Measurements from ENCODE around the gene LSM7.

The LSM7 gene

DNA sequence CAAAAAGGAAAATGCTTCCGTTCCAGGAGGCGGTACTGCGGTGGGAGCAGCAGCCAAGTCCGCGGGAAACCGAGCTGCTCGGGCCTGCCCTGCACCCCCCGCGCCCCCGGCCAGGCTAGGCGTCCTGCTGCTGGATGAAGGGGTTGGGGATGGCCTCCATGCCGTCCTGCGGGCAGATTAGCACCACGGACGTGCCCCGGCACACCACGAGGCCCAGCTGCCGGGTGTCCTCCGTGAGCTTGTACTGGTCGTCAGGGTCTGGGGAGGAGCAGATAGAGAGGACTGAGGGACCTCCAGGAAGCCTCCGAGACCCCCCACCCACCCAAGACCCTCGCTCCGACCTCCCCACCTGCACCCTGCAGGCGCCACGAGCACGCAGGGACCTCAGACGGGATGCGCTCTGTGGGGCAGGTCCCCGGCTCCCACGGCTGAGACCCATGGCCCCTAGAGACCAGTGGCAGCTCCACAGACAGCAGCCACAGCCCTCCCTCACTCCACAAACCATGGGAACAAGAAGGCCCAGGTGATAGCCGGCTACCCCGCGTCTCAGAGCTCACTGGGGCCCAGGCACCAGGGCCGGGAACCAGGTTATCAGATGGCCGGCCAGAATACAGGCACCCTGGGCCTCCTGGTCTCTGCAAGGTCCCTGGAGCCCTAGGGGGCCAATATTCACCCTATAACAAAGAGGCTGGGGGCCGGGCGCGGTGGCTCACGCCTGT, 6.7 kb downstream of the LSM7 start:
- no peak for DNase-seq

DNA sequence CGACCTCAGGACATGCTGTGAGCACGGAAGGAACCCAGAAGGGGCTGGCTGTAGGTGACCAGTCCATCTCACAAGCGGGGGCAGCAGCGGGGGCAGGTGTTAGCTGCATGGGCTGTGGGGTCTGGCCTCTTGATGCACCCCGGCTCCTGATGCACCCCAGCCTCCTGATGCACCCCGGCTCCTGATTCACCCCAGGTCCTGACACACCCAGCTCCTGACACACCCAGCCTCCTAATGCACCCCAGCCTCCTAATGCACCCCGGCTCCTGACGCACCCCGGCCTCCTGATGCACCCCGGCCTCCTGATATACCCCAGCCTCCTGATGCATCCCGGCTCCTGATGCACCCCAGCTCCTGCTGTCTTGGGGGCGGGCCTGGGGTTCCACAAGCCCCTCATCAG, 7.4 kb downstream of the LSM7 start:
- DNase-seq = no peak

DNA sequence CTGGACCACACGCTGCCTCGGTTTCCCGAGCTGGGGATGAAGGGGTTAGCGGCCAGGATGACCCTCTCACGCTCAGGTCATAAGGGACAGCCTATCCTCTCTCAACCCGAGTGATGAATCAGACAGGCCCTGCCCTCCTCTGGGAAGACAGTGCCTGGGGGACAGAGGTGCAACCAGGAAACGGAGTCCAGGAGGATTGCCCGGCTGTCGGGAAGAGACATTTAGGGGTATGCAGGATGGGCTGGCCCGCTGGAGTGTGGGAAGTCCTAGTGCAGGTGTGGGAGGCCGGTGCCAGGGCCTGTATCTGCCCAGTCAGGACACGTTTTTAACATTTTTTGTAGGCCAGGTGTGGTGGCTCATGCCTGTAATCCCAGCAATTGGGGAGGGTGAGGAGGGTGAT, 8.3 kb downstream of the LSM7 start:
- DNase-seq = no peak

DNA sequence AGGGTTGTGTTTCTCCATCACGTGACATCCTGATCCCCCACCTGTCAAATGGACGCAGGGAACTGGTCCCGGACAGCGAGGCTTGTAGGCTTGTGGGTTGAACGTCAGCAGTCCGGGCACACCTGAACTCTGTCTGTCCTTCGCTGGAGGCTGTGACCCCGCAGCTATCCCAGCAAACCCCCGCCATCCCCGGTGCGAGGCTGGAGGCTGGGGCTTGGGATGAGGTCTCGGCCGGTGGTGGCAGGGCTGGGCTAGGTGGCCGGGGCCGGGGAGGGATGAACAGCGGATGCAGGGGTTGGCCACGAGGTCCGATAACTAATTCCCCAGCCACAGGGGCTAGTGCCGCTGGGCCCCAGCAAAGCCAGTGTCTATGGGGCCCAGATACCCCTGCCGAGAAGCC, 8.8 kb downstream of the LSM7 start:
- DNase-seq = no peak

DNA sequence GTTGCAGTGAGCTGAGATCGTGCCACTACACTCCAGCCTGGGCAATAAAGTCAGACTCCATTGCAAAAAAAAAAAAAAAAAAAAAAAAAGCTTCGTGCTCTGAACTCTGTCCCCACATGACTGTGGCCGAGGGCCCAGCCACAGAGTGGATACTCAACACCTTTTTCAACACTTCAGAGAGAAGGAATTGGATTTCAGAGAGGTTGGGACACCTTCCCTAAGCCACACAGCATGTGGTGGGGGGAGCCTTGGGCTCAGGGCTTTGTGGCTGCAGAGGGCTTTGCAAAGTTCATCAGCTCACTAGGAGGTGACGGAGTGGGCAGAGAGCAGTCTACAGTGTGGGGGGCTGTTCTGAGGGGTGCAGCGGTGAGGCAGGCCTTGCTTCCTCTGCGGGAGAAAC, 9.5 kb downstream of the LSM7 start:
- DNase-seq = no peak

DNA sequence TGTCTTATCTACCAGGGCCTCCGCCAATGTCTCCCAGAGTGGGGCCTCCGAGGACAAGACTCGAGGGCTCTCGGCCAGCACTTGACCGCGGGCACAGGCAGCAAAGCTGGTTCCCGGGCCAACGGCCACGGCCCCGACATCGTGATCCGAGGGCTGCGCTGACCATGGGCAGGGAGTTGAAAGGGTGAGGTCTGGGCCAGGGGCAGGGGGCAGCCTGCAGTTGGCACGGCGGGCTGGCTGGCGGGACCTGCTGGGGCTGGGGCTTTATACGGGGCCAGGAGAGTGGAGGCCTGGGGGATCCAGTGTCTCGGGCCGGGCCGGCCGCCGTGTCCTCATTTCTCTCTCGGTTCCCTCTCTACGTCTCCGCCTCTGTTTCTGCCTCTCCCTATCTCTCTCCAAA, 10.6 kb downstream of the LSM7 start:
- no peak for DNase-seq

DNA sequence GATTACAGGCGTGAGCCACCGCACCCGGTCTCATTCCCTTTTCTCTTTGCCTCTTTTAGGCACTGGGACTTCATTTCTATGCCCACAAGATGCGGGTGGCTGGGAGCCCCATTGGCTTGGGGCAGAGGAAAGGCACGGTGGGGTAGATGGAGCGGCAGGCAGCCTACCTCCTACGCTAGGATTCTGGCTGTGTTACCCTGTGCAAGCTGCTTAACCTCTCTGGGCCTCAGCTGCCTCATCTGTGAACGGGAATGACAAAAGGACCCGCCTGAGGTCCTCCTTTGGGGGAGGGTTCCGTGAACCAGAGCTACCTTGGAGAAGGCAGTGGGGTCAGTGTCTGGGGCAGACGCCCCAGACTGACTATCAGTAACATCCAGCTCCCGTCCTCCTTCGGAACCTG, 11.1 kb downstream of the LSM7 start:
- DNase-seq = no peak

DNA sequence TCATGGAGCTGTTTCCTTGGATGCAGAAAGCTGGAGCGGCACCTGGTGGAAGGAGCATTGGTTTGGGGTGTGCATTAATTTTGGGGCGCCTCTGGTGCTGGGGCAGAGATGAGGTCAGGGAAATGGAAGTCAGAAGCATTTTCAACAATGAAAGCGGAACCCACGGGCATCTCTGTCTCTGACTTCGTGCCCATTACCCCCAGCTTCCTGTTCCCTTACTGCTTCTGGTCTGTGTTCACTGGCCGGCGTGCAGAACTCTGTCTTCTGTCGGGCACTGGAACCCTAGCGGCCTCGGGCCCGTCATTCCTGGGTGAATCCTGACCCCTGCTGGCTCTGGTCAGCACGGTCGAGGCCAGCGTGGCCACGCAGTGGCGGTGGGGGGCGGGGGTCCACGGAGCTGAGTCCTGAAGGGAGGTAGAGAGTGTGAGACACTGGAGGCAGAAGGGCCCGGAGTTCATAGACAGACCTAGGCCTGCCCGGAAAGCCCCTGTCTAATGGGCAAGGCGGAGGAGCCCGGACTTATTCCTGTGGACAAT, 12.5 kb downstream of the LSM7 start:
- no peak for DNase-seq

DNA sequence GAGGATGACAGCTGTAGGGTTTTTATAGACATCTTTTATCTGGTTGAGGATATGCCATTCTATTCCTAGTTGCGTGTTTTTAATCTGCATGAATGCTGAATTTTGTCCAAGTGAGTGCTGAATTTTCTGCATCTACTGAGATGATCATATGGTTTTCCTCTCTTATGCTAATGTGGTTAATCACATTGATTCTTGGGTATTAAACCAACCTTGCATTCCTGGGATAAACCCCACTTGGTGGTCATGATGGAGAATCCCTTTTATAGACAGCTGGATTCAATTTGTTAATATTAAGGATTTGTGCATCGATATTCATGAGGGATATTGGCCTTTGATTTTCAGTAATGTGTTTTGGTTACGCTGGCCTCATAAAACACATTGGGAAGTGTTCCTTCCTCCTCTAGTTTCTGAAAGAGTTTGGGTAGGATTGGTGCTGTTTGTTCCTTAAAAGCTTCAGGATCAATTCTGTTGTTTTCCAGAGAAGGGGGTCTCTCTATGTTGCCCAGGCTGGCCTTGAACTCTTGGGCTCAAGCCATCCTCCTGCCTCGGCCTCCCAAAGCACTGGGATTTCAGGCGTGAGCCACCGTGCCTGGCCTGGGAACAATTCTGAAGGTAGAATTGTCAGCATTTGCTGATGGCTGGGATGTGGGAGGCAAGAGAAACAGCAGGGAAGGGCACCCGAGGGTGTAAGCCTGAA, 13.1 kb downstream of the LSM7 start:
- no peak for DNase-seq

DNA sequence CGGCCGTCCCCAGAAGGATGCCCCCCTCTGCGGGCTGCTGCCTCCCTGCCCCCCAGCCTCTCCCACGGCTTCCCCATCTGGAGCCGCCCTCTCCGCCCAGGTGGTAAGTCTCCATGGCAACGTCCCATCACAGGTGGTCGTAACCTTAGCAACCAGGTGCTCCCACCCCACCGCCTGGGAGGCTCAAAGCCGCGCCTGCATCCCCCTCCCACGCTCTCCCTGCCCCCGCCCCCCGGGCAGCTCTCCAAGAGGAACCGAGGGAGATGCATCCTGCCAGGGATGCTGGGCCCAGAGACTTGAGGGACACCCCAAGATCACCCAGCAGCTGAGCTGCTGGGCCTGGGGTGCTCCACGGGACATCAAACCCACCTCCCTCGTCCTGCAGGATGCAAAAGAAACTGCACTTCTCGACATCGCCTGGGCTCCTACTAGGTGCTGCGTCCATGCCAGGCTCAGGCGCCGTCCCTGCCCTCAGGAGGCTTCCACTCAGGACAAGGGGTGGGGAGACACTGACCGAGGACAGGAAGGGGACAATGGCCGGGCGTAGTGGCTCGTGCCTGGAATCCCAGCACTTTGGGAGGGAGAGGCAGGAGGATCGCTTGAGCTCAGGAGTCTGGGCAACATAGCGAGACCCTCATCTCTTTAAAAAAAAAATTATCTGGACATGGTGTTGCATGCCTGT, 15.4 kb downstream of the LSM7 start:
- DNase-seq = no peak

DNA sequence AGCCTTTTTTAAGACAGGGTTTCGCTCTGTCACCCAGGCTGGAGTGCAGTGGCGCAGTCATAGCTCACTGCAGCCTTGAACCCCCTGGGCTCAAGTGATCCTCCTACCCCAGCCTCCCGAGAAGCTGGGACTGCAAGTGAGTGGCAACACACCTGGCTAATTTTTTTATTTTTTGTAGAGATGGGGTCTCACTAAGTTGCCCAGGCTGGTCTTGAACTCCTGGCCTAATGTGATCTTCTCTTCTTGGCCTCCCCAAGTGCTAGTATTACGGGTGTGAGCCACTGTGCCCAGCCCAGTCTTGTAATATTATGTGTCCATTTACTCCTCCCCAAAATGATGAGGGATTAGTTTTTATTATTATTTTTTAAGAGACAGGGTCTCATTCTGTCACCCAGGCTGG, 17.3 kb downstream of the LSM7 start:
- no peak for DNase-seq

DNA sequence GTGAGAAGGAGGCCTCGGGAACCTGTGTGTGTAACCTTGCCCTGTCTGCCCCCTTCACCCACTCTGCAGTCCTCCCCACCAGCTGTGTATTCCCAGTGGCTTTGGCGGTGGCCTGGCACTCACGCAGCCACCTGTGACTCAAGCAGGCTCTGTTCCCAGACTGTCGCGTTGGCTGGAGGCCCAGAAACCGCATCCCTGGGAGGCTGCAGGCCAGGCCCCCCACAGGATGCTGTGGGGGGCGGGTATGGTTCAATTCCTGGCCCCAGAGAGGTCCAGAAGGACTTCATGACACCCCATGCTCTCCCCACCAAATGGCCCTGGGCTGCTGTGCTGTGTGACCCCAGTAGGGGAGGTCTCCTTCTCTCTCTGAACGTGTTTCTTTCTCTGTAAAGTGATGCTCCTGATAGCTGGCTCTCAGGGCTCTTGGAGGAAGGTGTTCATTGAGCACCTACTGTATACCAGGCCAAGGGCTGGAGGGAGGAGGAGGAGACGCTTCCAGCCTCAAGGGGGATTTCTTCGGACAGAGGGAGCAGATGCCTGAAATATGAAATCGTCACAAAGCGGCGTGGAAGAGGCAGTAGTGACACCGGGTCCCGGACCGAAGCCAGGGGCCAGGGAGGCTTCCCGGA, 18.5 kb downstream of the LSM7 start:
- no peak for DNase-seq

DNA sequence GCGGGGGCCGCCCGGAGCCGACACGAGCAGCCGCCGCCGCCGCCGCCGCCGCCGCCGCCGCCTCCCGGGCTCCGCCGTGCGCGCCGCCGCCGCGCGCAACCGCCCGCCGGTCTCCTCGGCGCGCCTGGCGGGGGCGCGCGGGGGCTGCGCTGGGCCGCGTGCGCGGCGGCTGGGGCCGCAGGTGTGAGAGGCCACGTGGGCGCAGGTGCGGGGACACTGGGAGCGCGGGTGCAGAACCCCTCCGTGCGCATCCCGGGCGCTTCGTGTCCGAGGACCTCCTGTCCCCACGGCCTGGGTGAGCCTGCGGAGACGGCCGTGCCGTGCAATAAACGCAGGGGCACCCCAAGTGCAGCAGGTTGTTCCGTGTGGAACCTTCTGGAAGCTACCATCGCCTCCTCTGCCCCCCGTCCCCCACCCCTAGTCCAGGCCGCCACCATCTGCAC, 20.3 kb downstream of the LSM7 start, which contains the start of gene LINGO3:
LINGO3 (minus strand) TSS at position 41 of the 443 bp plus-strand sequence. CDS start 16,378 bp downstream, outside the sequence.
- no peak for DNase-seq

DNA sequence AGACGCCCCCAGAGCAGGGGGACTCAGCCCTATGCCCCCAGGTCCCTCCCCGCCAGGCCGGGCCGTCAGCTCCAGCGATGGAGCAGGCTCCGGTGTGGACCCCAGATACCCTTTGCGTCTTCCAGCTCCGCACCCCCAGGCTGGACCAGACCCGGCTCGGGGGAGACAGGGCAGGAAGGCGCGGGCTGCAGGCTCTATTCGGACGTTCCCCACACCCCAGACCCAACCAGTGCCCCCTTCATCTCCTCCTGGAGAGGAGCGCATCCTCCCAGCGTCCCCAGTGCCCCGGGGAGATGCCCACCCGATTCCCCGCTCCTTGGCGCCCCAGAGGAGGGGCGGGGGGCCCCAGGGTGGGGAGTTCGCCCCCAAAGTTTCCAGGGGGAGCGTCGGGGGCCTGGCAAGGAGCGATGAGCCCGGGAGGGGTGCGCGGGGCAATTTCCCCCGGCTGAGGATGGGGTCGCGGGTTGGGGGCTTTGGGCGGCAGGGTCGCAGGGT, 20.8 kb downstream of the LSM7 start:
- no peak for DNase-seq

DNA sequence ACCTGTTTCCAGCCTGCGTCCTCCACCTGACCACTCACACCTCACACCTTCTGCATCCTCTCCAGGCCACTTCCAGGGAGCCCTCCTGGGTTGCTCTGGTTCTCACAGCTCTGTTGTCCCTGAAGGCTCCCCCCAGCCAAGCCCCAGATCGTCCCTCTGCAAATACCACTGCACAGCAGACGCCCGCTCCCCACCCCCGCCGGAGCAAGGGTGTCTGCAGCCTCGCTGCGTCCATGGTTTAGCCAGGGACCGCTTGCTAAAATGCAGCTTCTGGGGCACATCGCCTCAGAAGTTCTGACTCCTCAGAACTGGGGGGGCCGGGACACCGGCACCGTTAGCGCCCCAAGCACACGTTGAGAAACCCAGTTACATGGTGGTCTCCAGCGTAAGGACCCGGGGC, 21.4 kb downstream of the LSM7 start:
- DNase-seq = no peak

DNA sequence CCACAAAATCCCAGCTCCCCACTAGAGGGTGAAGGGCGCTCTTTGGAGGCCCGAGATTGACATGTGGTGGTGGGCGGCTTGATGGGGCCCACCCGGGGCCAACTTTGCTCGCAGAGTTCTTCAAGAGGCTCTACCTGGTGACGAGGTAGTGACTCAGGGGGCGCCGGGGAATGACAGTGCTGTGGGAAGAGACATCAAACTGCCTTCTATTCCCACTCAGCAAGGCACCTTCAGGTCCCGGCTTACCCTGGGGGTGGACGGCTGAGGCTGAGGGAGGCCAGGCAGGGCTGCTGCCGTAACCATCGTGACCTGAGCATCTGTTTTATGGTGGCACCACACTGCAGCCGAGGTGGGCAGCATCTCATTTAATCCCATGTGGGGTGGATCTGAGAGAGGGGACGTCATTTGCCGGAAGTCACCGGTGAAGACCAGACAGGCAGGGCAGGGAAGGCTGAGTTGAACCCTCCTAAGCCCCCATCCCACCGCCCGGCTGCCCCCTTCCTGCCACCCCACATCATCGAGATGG, 22.0 kb downstream of the LSM7 start:
- DNase-seq = no peak

DNA sequence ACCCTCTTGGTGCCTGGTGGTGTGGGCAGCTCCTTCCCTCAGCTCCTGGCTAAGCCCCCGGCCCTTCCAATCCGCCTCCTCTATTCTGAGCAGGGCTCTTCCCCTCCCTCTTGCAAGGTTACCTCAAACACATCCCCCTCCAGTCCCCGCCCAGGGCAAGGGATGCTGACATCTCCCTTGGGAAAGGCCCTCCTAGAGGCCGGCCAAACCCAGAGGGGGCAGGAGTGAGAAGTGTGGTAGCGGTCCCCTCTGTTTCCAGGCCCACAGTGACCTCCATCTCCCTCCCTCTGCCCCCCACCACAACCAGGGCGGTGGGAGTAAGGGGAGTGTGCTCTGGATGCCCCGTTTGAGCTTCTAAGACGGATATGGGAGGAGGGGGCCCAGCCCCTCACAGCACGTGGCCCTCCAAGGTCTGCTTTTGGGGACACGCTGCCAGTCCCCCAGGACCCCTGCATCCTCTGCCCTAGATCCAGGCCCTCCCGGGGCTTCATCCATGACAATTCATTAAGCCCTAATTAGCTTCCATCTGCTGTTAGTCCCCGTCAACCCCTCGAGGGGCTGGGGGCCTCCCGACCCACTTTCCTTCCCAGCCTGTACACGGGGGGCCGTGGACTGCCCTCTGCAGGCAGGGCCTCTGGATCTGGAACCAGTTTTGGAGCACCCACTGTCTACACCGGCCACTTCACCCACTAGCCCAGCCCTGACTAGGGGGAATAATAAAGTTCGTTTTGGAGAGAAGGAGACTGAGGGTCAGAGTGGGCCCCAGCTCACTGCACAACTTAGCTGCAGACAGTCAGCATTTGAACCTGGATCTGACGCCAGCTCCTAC, 22.7 kb downstream of the LSM7 start:
- no peak for DNase-seq

DNA sequence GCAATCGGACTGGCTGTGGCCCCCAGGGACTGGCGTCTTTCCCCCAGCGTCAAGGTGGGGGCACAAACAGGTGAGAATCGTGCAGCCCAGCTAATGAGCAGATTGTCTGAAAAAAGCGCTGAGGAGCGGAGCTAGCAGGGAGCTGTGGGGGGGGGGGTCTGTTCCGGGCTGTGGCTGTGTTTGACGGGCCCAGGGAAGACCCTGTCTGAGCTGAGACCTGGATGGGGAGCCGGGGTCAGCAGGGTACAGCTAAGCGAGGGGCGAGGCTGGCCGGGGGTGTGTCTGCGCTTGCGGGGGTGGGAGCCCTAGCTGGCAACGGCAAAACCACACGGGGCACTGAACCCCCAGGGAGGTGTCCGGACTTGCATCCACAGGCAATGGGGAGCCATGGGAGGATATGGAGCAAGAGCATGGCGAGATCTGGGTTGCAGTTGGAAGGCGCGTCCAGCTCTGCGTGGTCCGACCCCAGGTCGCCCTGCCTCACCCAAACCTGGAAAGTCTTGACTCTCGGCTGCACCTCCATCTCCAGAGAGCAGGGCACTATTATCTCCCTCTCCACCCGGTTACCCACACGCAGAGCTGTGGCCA, 25.1 kb downstream of the LSM7 start:
- DNase-seq = no peak

DNA sequence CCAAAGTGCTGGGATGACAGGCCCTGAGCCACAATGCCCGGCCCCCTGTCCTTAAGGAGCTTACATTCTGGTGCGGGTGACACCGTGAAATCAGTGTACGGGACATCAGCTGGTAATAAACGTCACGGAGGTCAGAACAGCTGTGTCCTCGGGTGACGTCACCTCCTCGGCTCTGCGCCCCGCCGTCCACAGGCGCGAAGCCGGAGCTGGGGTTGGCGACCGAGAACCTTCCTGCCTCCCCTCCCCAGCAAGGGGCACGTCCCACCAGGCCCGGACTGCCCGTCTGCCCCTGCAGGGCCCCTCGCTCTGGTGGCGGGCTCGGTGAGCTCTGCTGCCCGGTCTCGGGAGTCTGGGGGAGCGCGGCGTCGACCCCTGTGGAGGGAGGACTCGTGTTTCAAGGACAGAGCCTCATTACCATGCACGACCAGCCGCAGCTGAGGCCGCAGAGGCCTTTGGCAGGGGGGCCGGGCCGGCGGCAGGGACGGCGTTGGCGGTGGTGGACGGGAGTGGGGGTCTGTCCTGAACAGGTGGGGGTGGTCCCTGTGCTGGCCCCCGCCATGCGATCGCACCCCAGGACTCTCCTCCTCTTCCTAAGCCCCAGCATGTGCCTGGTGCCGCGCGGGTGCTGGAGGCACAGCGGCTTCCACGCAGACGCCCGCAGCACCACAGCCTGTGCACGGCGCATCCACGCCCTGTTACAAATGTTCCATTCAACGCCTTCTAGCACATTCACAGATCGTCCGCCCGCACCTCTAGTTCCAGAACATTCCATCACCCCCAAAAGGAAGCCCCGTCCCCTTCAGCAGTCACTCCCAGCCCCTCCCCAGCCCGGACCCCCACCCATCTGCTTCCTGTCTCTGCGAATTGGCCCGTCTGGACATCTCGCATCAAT, 25.8 kb downstream of the LSM7 start:
- no peak for DNase-seq

DNA sequence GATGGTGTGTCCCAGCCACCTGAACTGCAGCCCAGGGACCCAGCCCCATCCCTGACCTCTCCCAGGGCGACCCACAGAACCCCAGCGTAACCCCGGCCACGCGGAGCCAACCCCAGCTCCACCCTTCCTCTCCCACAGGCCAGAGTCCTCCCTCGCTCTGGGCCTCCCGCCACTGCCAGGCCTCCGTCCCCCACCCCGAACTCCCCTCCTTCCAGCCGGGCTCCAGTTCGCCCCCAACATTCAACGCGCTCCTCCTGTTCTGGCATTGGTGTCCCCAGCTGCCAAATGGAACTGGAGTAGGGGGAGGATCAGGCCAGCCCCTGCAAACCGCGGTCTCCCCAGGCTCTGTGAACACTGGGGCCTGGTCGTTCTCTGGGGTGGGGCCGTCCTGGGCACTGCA, 27.9 kb downstream of the LSM7 start:
- no peak for DNase-seq
